Endodermal cell (in vitro differentiated cells): ENCODE data around the gene NFE2L1. TPM values are rescaled to one million over a fixed set of nuclear protein-coding genes. Genes with fewer than 3 reads are reported as not detected.
A peak's percentile ranks its signal among the peaks of the same experiment; 100 is the strongest.

Experiments
- DNase-seq: peaks from one replicate; pipeline ENCODE4 v3.0.0-alpha.2; 2017
- H3K27ac ChIP-seq: 2 replicates; pipeline ENCODE4 v1.5.1; 2013; ENCODE audit warnings: mild to moderate bottlenecking, low read depth, low read length, moderate library complexity
- H3K27me3 ChIP-seq: 2 replicates; pipeline ENCODE4 v1.6.1; 2013; ENCODE audit warnings: mild to moderate bottlenecking, low read length, moderate library complexity; ENCODE audit not compliant: insufficient read depth, control insufficient read depth, poor library complexity, severe bottlenecking
- H3K36me3 ChIP-seq: 2 replicates; pipeline ENCODE4 v1.7.0; 2013; ENCODE audit warnings: mild to moderate bottlenecking, low read length, moderate library complexity; ENCODE audit not compliant: control insufficient read depth, insufficient read depth
- H3K4me1 ChIP-seq: one replicate; pipeline ENCODE4 v1.7.0; 2013; ENCODE audit warnings: low read length; ENCODE audit not compliant: control insufficient read depth, insufficient read depth
- H3K4me3 ChIP-seq: 2 replicates; pipeline ENCODE4 v1.5.1; 2013; ENCODE audit warnings: mild to moderate bottlenecking, low read length, moderate library complexity
- H3K9ac ChIP-seq: 2 replicates; pipeline ENCODE4 v1.6.1; 2013; ENCODE audit warnings: mild to moderate bottlenecking, low read length, moderate library complexity; ENCODE audit not compliant: poor library complexity, severe bottlenecking; ENCODE audit errors: extremely low read depth
- H3K9me3 ChIP-seq: 2 replicates; pipeline ENCODE4 v1.6.1; 2013; ENCODE audit warnings: mild to moderate bottlenecking, low read length, moderate library complexity; ENCODE audit not compliant: control insufficient read depth
- H3K27ac Mint-ChIP-seq: 2 replicates; pipeline ENCODE4 v1.8.0; 2020; ENCODE audit warnings: mixed read lengths
- H3K27me3 Mint-ChIP-seq: 2 replicates; pipeline ENCODE4 v1.8.0; 2021; ENCODE audit warnings: mild to moderate bottlenecking, mixed read lengths; ENCODE audit not compliant: insufficient read depth
- H3K36me3 Mint-ChIP-seq: 2 replicates; pipeline ENCODE4 v1.8.0; 2020; ENCODE audit warnings: low read depth, mixed read lengths
- H3K4me1 Mint-ChIP-seq: 2 replicates; pipeline ENCODE4 v1.8.0; 2020; ENCODE audit warnings: mixed read lengths
- H3K4me3 Mint-ChIP-seq: 2 replicates; pipeline ENCODE4 v1.8.0; 2020; ENCODE audit warnings: mild to moderate bottlenecking, moderate library complexity, mixed read lengths
- H3K9me3 Mint-ChIP-seq: 2 replicates; pipeline ENCODE4 v1.8.0; 2020; ENCODE audit warnings: mild to moderate bottlenecking, mixed read lengths
- CTCF ChIP-seq: fragments of 200-600 bp; sonication (generic); conservative IDR thresholded peaks from 2 replicates; pipeline ENCODE4 v1.5.0; 2021; ENCODE audit warnings: antibody characterized with exemption, mild to moderate bottlenecking
- WGBS, 2 experiments: methylation state at CpG; one replicate each; pipeline versions ENCODE4 v1.1.5 to v1.1.7; 2013; ENCODE audit warnings: missing lambda C conversion rate in 2 of 2, mixed read lengths in 1 of 2; ENCODE audit not compliant: insufficient coverage in 1 of 2, insufficient read length in 1 of 2; 5-methylcytosine and 5-hydroxymethylcytosine counted together
- total RNA-seq, 2 donors: library from RNA; stranded (reverse); fragmentation: NEBNext Ultra II Directional in 1 of 2; extraction: Animal tissue kit (Norgen Biotek cat#: 25700) in 1 of 2; gene quantifications; 2 replicates in 1 of 2; 3 replicates in 1 of 2; pipeline ENCODE4 v1.2.1, GENCODE V29; 2021

Gene NFE2L1
- total RNA-seq, 2 donors from 2014 or later: 122 to 135 TPM

GRCh38 chr17:48037036-48037837 is 10.9 kb upstream of the NFE2L1 start, which contains the start of gene COPZ2:
Gene COPZ2, minus strand, starts transcription at chr17:48037797. Its CDS starts 20 bp downstream, at chr17:48037777.
- H3K9ac ChIP-seq: no peak within 1 kb of the TSS
- Mint-ChIP-seq H3K36me3 (no peaks in the 10 kb centered on the region), H3K27ac (no peak within 1 kb of the TSS), H3K4me3 (peak within 1 kb of the TSS; percentile 61), H3K9me3 (no peaks in the 10 kb centered on the region), H3K27me3 (peaks cover 69% of the 10 kb centered on the region), H3K4me1 (peaks cover 3% of the 10 kb centered on the region)
- no peaks in the 10 kb centered on the region for H3K4me1 ChIP-seq
- H3K36me3 ChIP-seq: no peaks in the 10 kb centered on the region
- peak; percentile 85 for DNase-seq
- H3K9me3 ChIP-seq: no peaks in the 10 kb centered on the region
- peaks cover 44% of the 10 kb centered on the region for H3K27me3 ChIP-seq
- no peak within 1 kb of the TSS for H3K27ac ChIP-seq
- peak; percentile 70 for TF ChIP-seq CTCF
- 11 to 14% methylated on average over 10 to 73 of the region's 73 CpGs for WGBS, 2 experiments
- H3K4me3 ChIP-seq: peak within 1 kb of the TSS; percentile 64

GRCh38 chr17:48037838-48038323 is 10.3 kb upstream of the NFE2L1 start:
- H3K9me3 Mint-ChIP-seq: no peaks in the 10 kb centered on the region
- H3K27me3 Mint-ChIP-seq: peaks cover 66% of the 10 kb centered on the region
- H3K4me1 ChIP-seq: no peaks in the 10 kb centered on the region
- no peak overlapping the region for H3K27ac Mint-ChIP-seq
- no peak overlapping the region for H3K4me3 ChIP-seq
- peak overlapping the region; percentile 61 for H3K4me3 Mint-ChIP-seq
- no peaks in the 10 kb centered on the region for H3K36me3 ChIP-seq
- no peak overlapping the region for H3K9ac ChIP-seq
- no peaks in the 10 kb centered on the region for H3K9me3 ChIP-seq
- no peak overlapping the region for H3K27ac ChIP-seq
- TF ChIP-seq CTCF: no peak
- H3K27me3 ChIP-seq: peaks cover 44% of the 10 kb centered on the region
- peaks cover 3% of the 10 kb centered on the region for H3K4me1 Mint-ChIP-seq
- WGBS, 2 experiments: 23 to 50% methylated on average over 5 to 17 of the region's 19 CpGs
- H3K36me3 Mint-ChIP-seq: no peaks in the 10 kb centered on the region
- DNase-seq: peak; percentile 75

- H3K36me3 ChIP-seq: no peaks in the 10 kb centered on the region
- no peaks in the 10 kb centered on the region for H3K4me1 ChIP-seq
- H3K27ac ChIP-seq: no peak overlapping the region
- no peak for TF ChIP-seq CTCF
- no peak overlapping the region for H3K9ac ChIP-seq
- no peak for DNase-seq
- no peak overlapping the region for H3K27ac Mint-ChIP-seq
- peaks cover 3% of the 10 kb centered on the region for H3K4me1 Mint-ChIP-seq
- no peaks in the 10 kb centered on the region for H3K9me3 Mint-ChIP-seq
- H3K36me3 Mint-ChIP-seq: no peaks in the 10 kb centered on the region
- WGBS, 2 experiments: 71 to 88% methylated on average over 2 of the region's 2 CpGs
- no peak overlapping the region for H3K4me3 ChIP-seq
- H3K27me3 Mint-ChIP-seq: peaks cover 64% of the 10 kb centered on the region
- no peaks in the 10 kb centered on the region for H3K9me3 ChIP-seq
- peaks cover 39% of the 10 kb centered on the region for H3K27me3 ChIP-seq
- H3K4me3 Mint-ChIP-seq: no peak overlapping the region
Measured at GRCh38 chr17:48038687-48039086, 9.5 kb upstream of the NFE2L1 start.
